ENCODE data around the gene GLI3. TPM values are rescaled to one million over a fixed set of nuclear protein-coding genes. Genes with fewer than 3 reads are reported as not detected.

The GLI3 gene
- total RNA-seq, 1 donor from 2014 or later, result 7.3 TPM

- no peak for DNase-seq (ENCODE audit: low read depth)
- Histone ChIP-seq H3K27me3 (ENCODE audit: control insufficient read depth, insufficient read depth, low read length) (no peaks in the 10 kb centered on the region), H3K4me3 (ENCODE audit: low read depth, low read length) (no peak overlapping the region), H3K36me3 (ENCODE audit: control insufficient read depth, insufficient read depth, low read length) (no peaks in the 10 kb centered on the region)
- no peak for TF ChIP-seq CTCF (IDR thresholded peaks at IDR 0.05; ENCODE audit: insufficient read depth, low read length, poor library complexity, severe bottlenecking)
Observed at GRCh38 chr7:41977661-41978060, 259.3 kb downstream of the GLI3 start.

- DNase-seq (ENCODE audit: low read depth), result no peak
- TF ChIP-seq CTCF (IDR thresholded peaks at IDR 0.05; ENCODE audit: insufficient read depth, low read length, poor library complexity, severe bottlenecking), result peak; percentile 79
- Histone ChIP-seq H3K4me3 (ENCODE audit: low read depth, low read length) (no peak overlapping the region), H3K27me3 (ENCODE audit: control insufficient read depth, insufficient read depth, low read length) (no peaks in the 10 kb centered on the region), H3K36me3 (ENCODE audit: control insufficient read depth, insufficient read depth, low read length) (no peaks in the 10 kb centered on the region)
Observed at GRCh38 chr7:41977151-41977651, 259.8 kb downstream of the GLI3 start.

- no peaks in the 10 kb centered on the region for H3K36me3 ChIP-seq (ENCODE audit: control insufficient read depth, insufficient read depth, low read length)
- DNase-seq (ENCODE audit: low read depth), result no peak
- no peak overlapping the region for H3K4me3 ChIP-seq (ENCODE audit: low read depth, low read length)
- no peak for TF ChIP-seq CTCF (IDR thresholded peaks at IDR 0.05; ENCODE audit: insufficient read depth, low read length, poor library complexity, severe bottlenecking)
- H3K27me3 ChIP-seq (ENCODE audit: control insufficient read depth, insufficient read depth, low read length), result no peaks in the 10 kb centered on the region
Observed at GRCh38 chr7:41976411-41976810, 260.6 kb downstream of the GLI3 start.

GRCh38 chr7:41975849-41976248 is 261.2 kb downstream of the GLI3 start:
- no peak for TF ChIP-seq CTCF (IDR thresholded peaks at IDR 0.05; ENCODE audit: insufficient read depth, low read length, poor library complexity, severe bottlenecking)
- Histone ChIP-seq H3K36me3 (ENCODE audit: control insufficient read depth, insufficient read depth, low read length) (no peaks in the 10 kb centered on the region), H3K27me3 (ENCODE audit: control insufficient read depth, insufficient read depth, low read length) (no peaks in the 10 kb centered on the region), H3K4me3 (ENCODE audit: low read depth, low read length) (no peak overlapping the region)
- DNase-seq (ENCODE audit: low read depth), result no peak

GRCh38 chr7:41974870-41975557 is 262.0 kb downstream of the GLI3 start:
- Histone ChIP-seq H3K36me3 (ENCODE audit: control insufficient read depth, insufficient read depth, low read length) (no peaks in the 10 kb centered on the region), H3K4me3 (ENCODE audit: low read depth, low read length) (no peak overlapping the region), H3K27me3 (ENCODE audit: control insufficient read depth, insufficient read depth, low read length) (no peaks in the 10 kb centered on the region)
- no peak for DNase-seq (ENCODE audit: low read depth)
- TF ChIP-seq CTCF (IDR thresholded peaks at IDR 0.05; ENCODE audit: insufficient read depth, low read length, poor library complexity, severe bottlenecking), result no peak
